KMS-11 (cell line): ENCODE measurements around the gene KAZN.

Experiments used
- H2AFZ ChIP-seq: fragments of 200-600 bp; sonication (generic); 2 replicates; pipeline ENCODE4 v1.6.1; 2016; ENCODE audit warnings: antibody characterized with exemption, mixed run types, low read depth
- H3K27ac ChIP-seq: fragments of 200-600 bp; sonication (generic); 2 replicates; pipeline ENCODE4 v1.6.1; 2016; ENCODE audit warnings: mild to moderate bottlenecking, mixed run types
- H3K27me3 ChIP-seq: fragments of 200-600 bp; sonication (generic); 2 replicates; pipeline ENCODE4 v1.6.1; 2017; ENCODE audit warnings: mild to moderate bottlenecking, low read depth, mixed run types, moderate library complexity; ENCODE audit not compliant: insufficient read depth
- H3K36me3 ChIP-seq: fragments of 200-600 bp; sonication (generic); 2 replicates; pipeline ENCODE4 v1.6.1; 2017; ENCODE audit warnings: mild to moderate bottlenecking, mixed run types; ENCODE audit not compliant: insufficient read depth
- H3K4me1 ChIP-seq: fragments of 200-600 bp; sonication (generic); 2 replicates; pipeline ENCODE4 v1.6.1; 2016; ENCODE audit warnings: mild to moderate bottlenecking, low read depth, mixed run types; ENCODE audit not compliant: poor library complexity, severe bottlenecking
- H3K4me2 ChIP-seq: fragments of 200-600 bp; sonication (generic); 2 replicates; pipeline ENCODE4 v1.7.0; 2016; ENCODE audit warnings: mild to moderate bottlenecking, mixed run types
- H3K4me3 ChIP-seq: fragments of 200-600 bp; sonication (generic); IDR thresholded peaks from 2 replicates; pipeline ENCODE4 v1.6.1; 2017; ENCODE audit warnings: low read depth, low read length, mixed read lengths; ENCODE audit not compliant: insufficient read depth
- H3K79me2 ChIP-seq: fragments of 200-600 bp; sonication (generic); 2 replicates; pipeline ENCODE4 v1.6.1; 2016; ENCODE audit warnings: low read depth, mixed run types; ENCODE audit not compliant: insufficient read depth
- H3K9ac ChIP-seq: fragments of 200-600 bp; sonication (generic); 2 replicates; pipeline ENCODE4 v1.6.1; 2016; ENCODE audit warnings: mild to moderate bottlenecking, mixed run types
- H4K20me1 ChIP-seq: fragments of 200-600 bp; sonication (generic); 2 replicates; pipeline ENCODE4 v1.6.1; 2016; ENCODE audit warnings: mild to moderate bottlenecking, mixed run types; ENCODE audit not compliant: insufficient read depth
- CTCF ChIP-seq: fragments of 200-600 bp; sonication (generic); conservative IDR thresholded peaks from 2 replicates; pipeline ENCODE4 v1.6.1; 2017; ENCODE audit warnings: low read depth, mild to moderate bottlenecking, antibody characterized with exemption, low read length, moderate library complexity, mixed read lengths

KAZN gene

GRCh38 chr1:14599183-14599791, 802 bp downstream of the KAZN start:
- H3K79me2 ChIP-seq, result no peaks in the 10 kb centered on the region
- H3K27ac ChIP-seq, result no peak overlapping the region
- H3K4me1 ChIP-seq, result no peaks in the 10 kb centered on the region
- H3K36me3 ChIP-seq, result no peaks in the 10 kb centered on the region
- no peak overlapping the region for H2AFZ ChIP-seq
- H3K9ac ChIP-seq, result no peak overlapping the region
- no peak overlapping the region for H3K4me3 ChIP-seq
- no peak overlapping the region for H3K4me2 ChIP-seq
- TF ChIP-seq CTCF, result no peak
- no peaks in the 10 kb centered on the region for H3K27me3 ChIP-seq
- H4K20me1 ChIP-seq, result no peaks in the 10 kb centered on the region

- Histone ChIP-seq H3K27ac (no peak overlapping the region), H2AFZ (no peak overlapping the region), H3K9ac (no peak overlapping the region), H3K27me3 (no peaks in the 10 kb centered on the region), H4K20me1 (no peaks in the 10 kb centered on the region), H3K4me3 (no peak overlapping the region), H3K36me3 (no peaks in the 10 kb centered on the region), H3K4me1 (no peaks in the 10 kb centered on the region), H3K4me2 (no peak overlapping the region), H3K79me2 (no peaks in the 10 kb centered on the region)
- TF ChIP-seq CTCF, result no peak
Observed at GRCh38 chr1:14599800-14600199, 1.3 kb downstream of the KAZN start.

- TF ChIP-seq CTCF, result no peak
- no peaks in the 10 kb centered on the region for H3K27me3 ChIP-seq
- no peak overlapping the region for H3K9ac ChIP-seq
- H3K4me2 ChIP-seq, result no peak overlapping the region
- H4K20me1 ChIP-seq, result no peaks in the 10 kb centered on the region
- no peaks in the 10 kb centered on the region for H3K79me2 ChIP-seq
- H3K4me1 ChIP-seq, result no peaks in the 10 kb centered on the region
- H3K4me3 ChIP-seq, result no peak overlapping the region
- H3K27ac ChIP-seq, result no peak overlapping the region
- H3K36me3 ChIP-seq, result no peaks in the 10 kb centered on the region
- H2AFZ ChIP-seq, result no peak overlapping the region
Observed at GRCh38 chr1:14600405-14601112, 2.1 kb downstream of the KAZN start.

GRCh38 chr1:14602136-14602535, 3.7 kb downstream of the KAZN start:
- Histone ChIP-seq H4K20me1 (no peaks in the 10 kb centered on the region), H3K4me2 (no peak overlapping the region), H3K27me3 (no peaks in the 10 kb centered on the region), H3K27ac (no peak overlapping the region), H3K9ac (no peak overlapping the region), H3K36me3 (no peaks in the 10 kb centered on the region), H3K79me2 (no peaks in the 10 kb centered on the region), H3K4me3 (no peak overlapping the region), H2AFZ (no peak overlapping the region), H3K4me1 (no peaks in the 10 kb centered on the region)
- no peak for TF ChIP-seq CTCF
